Right ventricle myocardium superior (tissue), 1 donor: ENCODE measurements around the gene BMP7. TPM values are rescaled to one million over a fixed set of nuclear protein-coding genes. Genes with fewer than 3 reads are reported as not detected.
A peak's percentile ranks its signal among the peaks of the same experiment; 100 is the strongest.
"Not testable (repeated sequence)": the region's sequence is repeated elsewhere in the genome, so short reads cannot be mapped to it uniquely, and the experiment has no call there.

Experiments used
- ATAC-seq: fragments of 200-7000 bp; cut with Tn5 transposase; one replicate; pipeline ENCODE4 v1.9.1; 2020; ENCODE audit warnings: mild to moderate bottlenecking; ENCODE audit not compliant: poor library complexity
- DNase-seq: peaks from one replicate; pipeline ENCODE4 v3.0.0-alpha.2; 2020
- intact Hi-C: fragments of 100-400 bp; cut with DNase I; formaldehyde crosslinking; loops from one replicate; pipeline ENCODE4 v1.11.2; 2022
- total RNA-seq: library from RNA; stranded (reverse); fragmentation: NEBNext Ultra II Directional; extraction: Animal tissue kit (Norgen Biotek cat#: 25700); gene quantifications from one replicate; pipeline ENCODE4 v1.2.1, GENCODE V29; 2021
- donor health status: DM: no; HTN: yes; CAD: no; lungs with severe emphysema.

Gene BMP7
- total RNA-seq, 1 donor from 2014 or later = 23.2 TPM

DNA sequence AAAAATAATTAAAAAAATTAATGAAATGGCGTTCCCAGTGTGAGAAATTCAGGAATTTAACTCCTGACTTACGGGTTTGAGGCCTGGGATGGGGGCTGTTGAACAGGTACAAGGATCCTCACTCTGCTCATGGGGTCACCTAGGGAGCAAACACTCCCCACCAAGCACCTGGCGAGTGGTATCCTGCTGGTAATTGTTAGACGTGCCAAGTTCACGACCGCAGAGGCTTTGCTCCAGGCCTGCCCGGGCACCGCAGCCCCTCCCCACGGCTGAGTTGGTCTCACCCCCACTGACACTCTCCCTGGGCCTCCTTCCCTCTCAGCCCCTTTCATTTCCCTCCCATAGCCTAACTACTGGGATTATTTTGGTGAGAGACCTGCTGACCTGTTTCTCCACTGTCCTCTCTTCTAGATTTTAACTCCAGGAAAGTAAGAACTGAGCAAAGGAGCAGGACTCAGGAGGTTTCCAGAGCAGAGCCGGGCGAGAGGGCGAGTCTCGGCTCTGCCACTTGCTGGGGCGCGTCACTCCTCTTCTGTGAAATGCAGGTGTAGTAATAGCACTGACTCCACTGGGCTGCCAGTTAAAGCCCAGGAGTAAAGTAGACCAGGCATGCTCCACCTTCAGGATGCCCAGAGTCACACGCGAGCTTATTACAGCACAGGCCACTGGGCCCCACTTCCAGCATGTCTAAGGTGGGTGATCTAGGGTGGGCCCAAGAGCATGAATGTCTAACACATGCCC is 22.8 kb downstream of the BMP7 start:
- ATAC-seq = peak; percentile 36
- DNase-seq = no peak
- intact Hi-C loops = no loop called here

- DNase-seq (no peak), ATAC-seq (no peak)
- intact Hi-C loops = no loop called here
Observed at GRCh38 chr20:57242414-57242813, 24.0 kb downstream of the BMP7 start.

GRCh38 chr20:57241363-57241991 is 25.0 kb downstream of the BMP7 start:
- no peak for DNase-seq
- no peak for ATAC-seq
- intact Hi-C loops = no loop called here

GRCh38 chr20:57240581-57241362 is 25.7 kb downstream of the BMP7 start:
- ATAC-seq = peak; percentile 76

GRCh38 chr20:57239725-57240124 is 26.7 kb downstream of the BMP7 start:
- DNase-seq, ATAC-seq, intact Hi-C loops: not testable (repeated sequence)

More at GRCh38 chr20:57240581-57241362, 25.7 kb downstream of the BMP7 start:
- DNase-seq = no peak
- intact Hi-C loops = no loop called here

DNA sequence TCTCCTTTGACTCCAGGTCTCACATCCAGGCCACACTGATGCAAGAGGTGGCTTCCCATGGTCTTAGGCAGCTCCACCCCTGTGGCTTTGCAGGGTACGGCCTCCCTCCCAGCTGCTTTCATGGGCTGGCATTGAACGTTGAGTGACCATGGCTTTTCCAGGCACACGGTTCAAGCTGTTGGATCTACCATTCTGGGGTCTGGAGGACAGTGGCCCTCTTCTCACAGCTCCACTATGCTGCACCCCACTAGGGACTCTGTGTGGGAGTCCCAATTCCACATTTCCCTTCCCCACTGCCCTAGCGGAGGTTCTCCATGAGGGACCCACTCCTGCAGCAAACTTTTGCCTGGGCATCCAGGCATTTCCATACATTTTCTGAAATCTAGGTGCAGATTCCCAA is 27.1 kb downstream of the BMP7 start:
- ATAC-seq, DNase-seq, intact Hi-C loops: not testable (repeated sequence)

DNA sequence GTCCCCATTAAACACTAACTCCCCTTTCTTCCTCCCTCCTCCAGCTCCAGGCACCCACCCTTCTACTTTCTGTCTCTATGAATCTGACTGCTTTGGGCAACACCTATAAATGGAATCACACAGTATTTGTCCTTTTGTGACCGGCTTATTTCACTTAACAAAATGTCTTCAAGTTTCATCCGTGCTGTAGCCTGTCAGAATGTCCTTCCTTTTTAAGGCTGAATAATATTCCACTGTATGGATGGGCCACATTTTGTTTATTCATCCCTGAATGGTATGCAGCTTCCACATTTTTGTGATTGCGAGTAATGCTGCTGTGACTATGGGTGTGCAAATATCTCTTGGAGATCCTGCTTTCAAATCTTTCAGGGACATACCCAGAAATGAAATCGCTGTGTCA is 28.4 kb downstream of the BMP7 start:
- intact Hi-C loops = no loop called here
- no peak for ATAC-seq

DNA sequence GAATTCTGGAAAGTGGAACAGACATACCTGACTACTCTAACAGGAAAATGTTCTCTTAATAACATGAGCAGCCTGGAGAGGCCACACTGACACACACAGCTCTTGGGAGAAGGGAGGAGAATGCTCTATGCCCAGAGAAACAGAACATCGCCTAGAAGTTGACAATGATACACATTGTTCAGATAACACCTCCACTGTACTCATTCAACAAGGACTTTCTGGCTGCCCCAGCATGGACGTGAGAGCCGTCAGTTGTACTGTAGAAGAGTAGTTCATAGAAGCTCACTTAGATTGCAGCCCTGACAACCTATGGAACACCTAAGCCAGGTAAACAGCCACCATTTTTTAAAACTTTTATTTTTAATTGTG is 28.9 kb downstream of the BMP7 start:
- DNase-seq = no peak
- peak; percentile 67 for ATAC-seq
- intact Hi-C loops = no loop called here

More for the DNA sequence above, 28.4 kb downstream of the BMP7 start:
- DNase-seq = no peak

- intact Hi-C loops = no loop called here
- DNase-seq (no peak), ATAC-seq (no peak)
Observed at GRCh38 chr20:57236813-57237584, 29.4 kb downstream of the BMP7 start.

- ATAC-seq = no peak
- no peak for DNase-seq
- intact Hi-C loops = no loop called here
Observed at GRCh38 chr20:57234556-57235251, 31.7 kb downstream of the BMP7 start.

GRCh38 chr20:57231951-57232428 is 34.5 kb downstream of the BMP7 start:
- intact Hi-C loops = no loop called here
- ATAC-seq (no peak), DNase-seq (no peak)

DNA sequence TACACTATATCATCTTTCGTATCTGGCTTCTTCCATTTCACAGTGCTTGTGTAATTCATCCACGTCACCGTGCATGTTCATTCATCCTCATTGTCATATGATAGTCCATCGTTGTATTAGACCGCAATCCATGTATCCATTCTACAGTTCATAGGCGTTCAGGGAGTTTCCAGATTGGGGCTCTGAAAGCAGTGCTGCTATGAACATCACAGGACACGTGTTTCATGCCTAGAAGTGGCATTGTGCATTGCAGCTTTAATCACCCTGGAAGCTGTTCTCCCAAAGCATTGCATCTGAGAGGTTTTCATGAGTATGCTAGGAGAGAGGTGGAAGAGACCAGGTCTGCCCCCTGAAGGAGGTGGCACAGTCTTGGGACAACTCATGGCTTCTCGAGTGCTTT is 35.3 kb downstream of the BMP7 start:
- ATAC-seq (no peak), DNase-seq (no peak)
- intact Hi-C loops = no loop called here

- intact Hi-C loops = no loop called here
- DNase-seq (no peak), ATAC-seq (no peak)
Observed at GRCh38 chr20:57230247-57230646, 36.2 kb downstream of the BMP7 start.

- intact Hi-C loops = no loop called here
- no peak for ATAC-seq
- DNase-seq = no peak
Observed at GRCh38 chr20:57229490-57229889, 37.0 kb downstream of the BMP7 start.

GRCh38 chr20:57225830-57226229 is 40.6 kb downstream of the BMP7 start:
- ATAC-seq (no peak), DNase-seq (no peak)
- intact Hi-C loops = no loop called here

DNA sequence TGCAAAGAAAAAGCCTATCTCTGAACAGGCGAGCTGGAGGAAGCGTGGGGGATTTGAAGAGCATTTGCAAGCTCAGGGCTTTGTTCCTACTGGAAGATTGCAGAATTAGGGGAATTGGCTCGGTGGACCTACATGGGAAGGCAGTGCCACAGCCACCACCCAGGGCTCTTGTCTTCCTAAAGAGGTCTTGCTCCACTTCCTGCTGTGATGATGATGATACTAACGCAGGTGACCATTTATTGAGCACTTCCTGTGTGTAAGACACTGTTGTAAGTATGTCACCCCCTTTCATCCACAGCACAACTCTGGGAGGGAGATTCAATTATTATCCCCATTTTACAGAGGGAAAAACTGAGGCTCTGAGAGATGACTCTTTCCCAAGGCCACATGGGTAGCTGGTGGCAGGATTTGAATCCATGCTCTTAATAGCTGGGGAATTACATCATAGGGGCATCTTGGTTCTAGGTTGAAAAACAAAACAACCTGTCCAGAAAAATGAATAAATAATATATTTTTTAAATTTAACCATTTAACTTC is 41.2 kb downstream of the BMP7 start:
- no peak for DNase-seq
- ATAC-seq = no peak
- intact Hi-C loops = no loop called here

- DNase-seq = no peak
- intact Hi-C loops = no loop called here
- ATAC-seq = peak; percentile 36
Observed at GRCh38 chr20:57224641-57225138, 41.8 kb downstream of the BMP7 start.
